ENCODE measurements around the gene TSPAN18.

DNA sequence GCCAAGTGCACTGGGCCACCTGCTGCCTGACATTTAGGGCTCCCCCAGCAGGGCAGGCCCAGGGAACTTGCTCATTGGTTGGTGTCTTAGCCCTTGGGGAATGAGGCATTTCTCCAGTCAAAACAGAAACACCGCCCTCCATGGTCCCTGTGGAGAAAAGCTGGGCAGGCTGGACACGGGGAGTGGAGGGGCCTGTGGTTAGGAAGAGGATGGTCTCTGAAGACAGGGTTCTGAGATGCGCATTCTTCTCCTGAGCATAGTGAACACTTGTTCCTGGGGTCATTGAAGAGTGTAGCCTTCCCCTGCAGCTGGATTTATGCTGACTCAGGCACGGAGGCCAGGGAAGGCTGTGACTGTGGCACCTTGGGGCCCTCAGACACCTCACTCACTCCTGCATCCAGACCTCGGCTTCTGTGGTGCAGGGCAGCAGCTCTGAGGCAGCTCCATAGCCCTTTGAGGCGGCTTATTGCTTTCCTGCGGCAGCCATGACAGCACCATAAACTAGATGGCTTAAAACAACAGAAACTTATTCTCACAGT lies 8.2 kb downstream of the TSPAN18 start:
- TF ChIP-seq CTCF (IDR thresholded peaks at IDR 0.05) = no peak
- no peak for TF ChIP-seq POLR2AphosphoS5 (IDR thresholded peaks at IDR 0.05)
- no peak for TF ChIP-seq POLR2A (IDR thresholded peaks at IDR 0.05; ENCODE audit: low read depth)
